CD4-positive, alpha-beta T cell (primary cell): ENCODE results near the gene PTGDR2. TPM values are rescaled to one million over a fixed set of nuclear protein-coding genes. Genes with fewer than 3 reads are reported as not detected.

ENCODE experiments used
- ATAC-seq: fragments of 200-7000 bp; cut with Tn5 transposase; one replicate; pipeline ENCODE4 v1.10.0; 2022; ENCODE audit warnings: mild to moderate bottlenecking; ENCODE audit not compliant: poor library complexity
- CTCF ChIA-PET: fragments of 350-600 bp; sonication (Branson Sonifier 250); formaldehyde crosslinking; loops from one replicate; lab custom pipeline; 2021; ENCODE audit warnings: antibody characterized with exemption, inconsistent platforms; lab: Charles Lee
- POLR2A ChIA-PET: fragments of 350-600 bp; sonication (Branson Sonifier 250); formaldehyde crosslinking; loops from one replicate; lab custom pipeline; 2021; ENCODE audit warnings: antibody characterized with exemption, inconsistent platforms; lab: Charles Lee
- DNase-seq, 14 experiments: peaks; one replicate each; pipeline ENCODE4 v3.0.0-alpha.2; 2013 to 2020; ENCODE audit warnings: mixed read lengths in 2 of 14
- H3K27ac ChIP-seq, 2 donors: one replicate each; pipeline versions ENCODE4 v1.5.1 to v1.7.0; 2013; ENCODE audit warnings: low read length in 2 of 2, low read depth in 1 of 2, mild to moderate bottlenecking in 1 of 2
- H3K27me3 ChIP-seq, 2 experiments: 1 replicate in 1 of 2; 2 replicates in 1 of 2; pipeline versions ENCODE4 v1.6.1 to v1.7.0; 2013; ENCODE audit warnings: low read length in 2 of 2, control low read depth in 1 of 2, mild to moderate bottlenecking in 1 of 2, moderate library complexity in 1 of 2; ENCODE audit not compliant: insufficient read depth in 2 of 2, control insufficient read depth in 1 of 2
- H3K36me3 ChIP-seq: one replicate; pipeline ENCODE4 v1.6.1; 2013; ENCODE audit warnings: low read length, control low read depth; ENCODE audit not compliant: insufficient read depth
- H3K4me1 ChIP-seq: one replicate; pipeline ENCODE4 v1.6.1; 2013; ENCODE audit warnings: low read length, control low read depth; ENCODE audit not compliant: insufficient read depth
- H3K4me3 ChIP-seq: one replicate; pipeline ENCODE4 v1.5.1; 2013; ENCODE audit warnings: mild to moderate bottlenecking, low read length, moderate library complexity
- H3K9me3 ChIP-seq, 2 experiments: 1 replicate in 1 of 2; 2 replicates in 1 of 2; pipeline versions ENCODE4 v1.6.1 to v1.7.0; 2013; ENCODE audit warnings: low read length in 2 of 2, mild to moderate bottlenecking in 2 of 2, control low read depth in 1 of 2, moderate library complexity in 1 of 2; ENCODE audit not compliant: control insufficient read depth in 1 of 2, insufficient read depth in 1 of 2
- H3K27ac Mint-ChIP-seq: one replicate; pipeline ENCODE4 v1.8.0; 2020; ENCODE audit warnings: mixed read lengths
- H3K27me3 Mint-ChIP-seq: one replicate; pipeline ENCODE4 v1.8.0; 2021; ENCODE audit warnings: mixed read lengths
- H3K36me3 Mint-ChIP-seq: one replicate; pipeline ENCODE4 v1.8.0; 2021; ENCODE audit warnings: low read depth, mixed read lengths
- H3K4me1 Mint-ChIP-seq: one replicate; pipeline ENCODE4 v1.8.0; 2021; ENCODE audit warnings: low read depth, mixed read lengths
- H3K4me3 Mint-ChIP-seq: one replicate; pipeline ENCODE4 v1.8.0; 2020; ENCODE audit warnings: mild to moderate bottlenecking, mixed read lengths
- H3K9me3 Mint-ChIP-seq: one replicate; pipeline ENCODE4 v1.8.0; 2020; ENCODE audit warnings: mixed read lengths
- CTCF ChIP-seq: fragments of 200-600 bp; IDR thresholded peaks from one replicate; pipeline ENCODE4 v1.8.0; 2022; ENCODE audit warnings: antibody characterized with exemption, mild to moderate bottlenecking
- intact Hi-C, 2 experiments: fragments of 100-400 bp; cut with DNase I in 1 of 2; cut with micrococcal nuclease in 1 of 2; formaldehyde crosslinking; loops; one replicate each; pipeline versions ENCODE4 v1.15.1 to v1.9.0; 2023 to 2025; cut with DNase I, micrococcal nuclease
- total RNA-seq, 174 experiments: library from RNA in 2 of 174; stranded (reverse) in 2 of 174; gene quantifications; one replicate each; pipeline ENCODE4 v1.2.3 and lab custom pipeline; 2021 to 2026

Gene PTGDR2
- total RNA-seq, 2 experiments from 2014 or later: 0.36 TPM

GRCh38 chr11:60864856-60865513 lies 9.2 kb upstream of the PTGDR2 start:
- CTCF ChIA-PET: interaction anchor here (1.1 kb wide), 1 partner anchor 23 kb away, joined by 3 read pairs; no protein-coding TSS in a partner anchor
- no peak for TF ChIP-seq CTCF
- no peak overlapping the region for H3K27ac Mint-ChIP-seq

GRCh38 chr11:60863550-60864521 lies 8.1 kb upstream of the PTGDR2 start:
- Histone ChIP-seq H3K27me3 (no peaks in the 10 kb centered on the region), H3K9me3 (no peaks in the 10 kb centered on the region), H3K27ac (no peak overlapping the region), H3K4me3 (no peak overlapping the region), H3K4me1 (peaks cover 3% of the 10 kb centered on the region), H3K36me3 (no peaks in the 10 kb centered on the region)
- DNase-seq (no peak), ATAC-seq (no peak)
- Mint-ChIP-seq H3K4me1 (peaks cover 5% of the 10 kb centered on the region), H3K27ac (no peak overlapping the region), H3K27me3 (no peaks in the 10 kb centered on the region), H3K36me3 (no peaks in the 10 kb centered on the region), H3K4me3 (no peak overlapping the region), H3K9me3 (no peaks in the 10 kb centered on the region)
- POLR2A ChIA-PET: no interaction called here
- CTCF ChIA-PET: no interaction called here
- no peak for TF ChIP-seq CTCF
- intact Hi-C loops: no loop called here

More at GRCh38 chr11:60864856-60865513, 9.2 kb upstream of the PTGDR2 start:
- Mint-ChIP-seq H3K36me3 (no peaks in the 10 kb centered on the region), H3K27me3 (no peaks in the 10 kb centered on the region), H3K4me1 (no peaks in the 10 kb centered on the region), H3K9me3 (no peaks in the 10 kb centered on the region), H3K4me3 (no peak overlapping the region)
- no peaks in the 10 kb centered on the region for H3K27me3 ChIP-seq
- POLR2A ChIA-PET: no interaction called here
- no peaks in the 10 kb centered on the region for H3K36me3 ChIP-seq
- H3K9me3 ChIP-seq: no peaks in the 10 kb centered on the region
- no peak overlapping the region for H3K27ac ChIP-seq
- DNase-seq (no peak), ATAC-seq (no peak)
- no peaks in the 10 kb centered on the region for H3K4me1 ChIP-seq
- intact Hi-C loops: no loop called here
- H3K4me3 ChIP-seq: no peak overlapping the region

- Mint-ChIP-seq H3K27me3 (no peaks in the 10 kb centered on the region), H3K27ac (no peak overlapping the region), H3K4me3 (no peak overlapping the region), H3K36me3 (no peaks in the 10 kb centered on the region), H3K4me1 (peaks cover 17% of the 10 kb centered on the region), H3K9me3 (no peaks in the 10 kb centered on the region)
- no peaks in the 10 kb centered on the region for H3K27me3 ChIP-seq
- DNase-seq (peak in 1 of 14 experiments; percentile 4), ATAC-seq (no peak)
- H3K4me1 ChIP-seq: peaks cover 11% of the 10 kb centered on the region
- H3K27ac ChIP-seq: no peak overlapping the region
- H3K9me3 ChIP-seq: no peaks in the 10 kb centered on the region
- no peak overlapping the region for H3K4me3 ChIP-seq
- intact Hi-C loops: no loop called here
- no peak for TF ChIP-seq CTCF
- H3K36me3 ChIP-seq: no peaks in the 10 kb centered on the region
- POLR2A ChIA-PET: no interaction called here
- CTCF ChIA-PET: no interaction called here
Measured at GRCh38 chr11:60862171-60862570, 6.4 kb upstream of the PTGDR2 start.
